ENCODE measurements around the gene ENOX1. TPM values are rescaled to one million over a fixed set of nuclear protein-coding genes. Genes with fewer than 3 reads are reported as not detected.
A peak's percentile ranks its signal among the peaks of the same experiment; 100 is the strongest.

ENOX1 gene
- total and polyA plus RNA-seq, 2 donors (not counting 3 experiments of a cell fraction or from before 2014, with no cell fraction given): 0.17 to 0.97 TPM

- H3K27ac ChIP-seq (ENCODE audit: insufficient read depth, low read depth, low read length): no peak overlapping the region
- no peaks in the 10 kb centered on the region for H3K9me1 ChIP-seq (replicated peaks; ENCODE audit: control insufficient read depth, extremely low read depth, insufficient read depth, low read length)
- no peaks in the 10 kb centered on the region for H4K20me1 ChIP-seq (replicated peaks; ENCODE audit: control insufficient read depth, extremely low read depth, insufficient read depth, low read length)
- peak overlapping the region; percentile 17 for H2AFZ ChIP-seq (ENCODE audit: low read depth, low read length)
- H3K4me3 ChIP-seq (replicated peaks in 1 of 3; ENCODE audit: insufficient read depth in 1 of 3, low read depth in 1 of 3, low read length in 3 of 3): no peak overlapping the region
- no peaks in the 10 kb centered on the region for H3K79me2 ChIP-seq (ENCODE audit: control insufficient read depth, insufficient read depth, low read length)
- no peak overlapping the region for H3K9ac ChIP-seq (replicated peaks; ENCODE audit: extremely low read depth, insufficient read depth, low read length)
- TF ChIP-seq FOS (IDR thresholded peaks at IDR 0.05; ENCODE audit: borderline replicate concordance, insufficient read depth, low read length): no peak
- TF ChIP-seq MYC (IDR thresholded peaks at IDR 0.05; ENCODE audit: low read depth, low read length): no peak
- no peak for TF ChIP-seq GATA2 (IDR thresholded peaks at IDR 0.05; ENCODE audit: insufficient read depth, insufficient read length, low read depth, low read length)
- no peak for TF ChIP-seq JUN (IDR thresholded peaks at IDR 0.05; ENCODE audit: borderline replicate concordance, insufficient read depth, insufficient read length, low read depth)
- no peak for TF ChIP-seq POLR2AphosphoS5 (IDR thresholded peaks at IDR 0.05; ENCODE audit: insufficient read depth, low read depth, low read length)
- no peak for TF ChIP-seq EZH2 (IDR thresholded peaks at IDR 0.05; ENCODE audit: borderline replicate concordance, low read depth, low read length, severe bottlenecking)
- TF ChIP-seq CTCF (IDR thresholded peaks at IDR 0.05; ENCODE audit: extremely low read depth in 1 of 2, insufficient read depth in 1 of 2, low read depth in 1 of 2, low read length in 2 of 2): no peak
- TF ChIP-seq MAX (IDR thresholded peaks at IDR 0.05; ENCODE audit: insufficient read depth, insufficient read length): no peak
- no peak for TF ChIP-seq POLR2A (IDR thresholded peaks at IDR 0.05; ENCODE audit: low read depth, low read length)
- H3K9me3 ChIP-seq (replicated peaks; ENCODE audit: control insufficient read depth, insufficient read depth, low read length): no peaks in the 10 kb centered on the region
- no TSS peak for BruUV-seq (replicated peaks)
- intact Hi-C loops (cut with micrococcal nuclease) (loop anchor here (5.0 to 10.0 kb wide), 3 partner anchors 266 to 514 kb away; partner anchors contain the start of genes CCDC122, ENOX1 and LACC1), dilution Hi-C loops (cut with MboI; ENCODE audit: extremely low pct_ligation_motif_present, low sequenced_read_pairs) (no loop called here)
- H3K4me1 ChIP-seq (ENCODE audit: control insufficient read depth, extremely low read depth, insufficient read depth, low read length): peaks cover 33% of the 10 kb centered on the region
- FAIRE-seq (no peak), DNase-seq (ENCODE audit: low read depth, low spot score) (no peak)
- CTCF ChIA-PET: interaction anchor here (1.9 kb wide), 1 partner anchor 12 kb away, joined by 4 read pairs; no protein-coding TSS in a partner anchor
- H3K27me3 ChIP-seq (ENCODE audit: control insufficient read depth in 2 of 2, insufficient read depth in 2 of 2, low read length in 2 of 2): no peaks in the 10 kb centered on the region
- no peak overlapping the region for H3K4me2 ChIP-seq (ENCODE audit: insufficient read depth, low read length)
- H3K36me3 ChIP-seq (ENCODE audit: control insufficient read depth in 2 of 2, extremely low read depth in 1 of 2, insufficient read depth in 2 of 2, low read length in 2 of 2): no peaks in the 10 kb centered on the region
- POLR2A ChIA-PET: no interaction called here
These were observed 425.7 kb downstream of the ENOX1 start for GRCh38 chr13:43360892-43361610.
